Subcutaneous preadipocyte (primary cell): ENCODE measurements around the gene KL. TPM values are rescaled to one million over a fixed set of nuclear protein-coding genes. Genes with fewer than 3 reads are reported as not detected.

ENCODE experiments used
- total RNA-seq: library from RNA; depleted of rRNA; stranded (reverse); fragments of >200 nt; gene quantifications from 2 replicates; pipeline ENCODE4 v1.2.3, GENCODE V29; 2012

The KL gene
- total RNA-seq, result under 0.01 and 0.20 TPM in 2 replicates

GRCh38 chr13:33016414-33017322, at the start of gene KL:
Gene KL (plus strand): TSS chr13:33016423. CDS start chr13:33016441, 18 bp downstream.

